ENCODE data around the gene DCAF11.

Gene DCAF11

DNA sequence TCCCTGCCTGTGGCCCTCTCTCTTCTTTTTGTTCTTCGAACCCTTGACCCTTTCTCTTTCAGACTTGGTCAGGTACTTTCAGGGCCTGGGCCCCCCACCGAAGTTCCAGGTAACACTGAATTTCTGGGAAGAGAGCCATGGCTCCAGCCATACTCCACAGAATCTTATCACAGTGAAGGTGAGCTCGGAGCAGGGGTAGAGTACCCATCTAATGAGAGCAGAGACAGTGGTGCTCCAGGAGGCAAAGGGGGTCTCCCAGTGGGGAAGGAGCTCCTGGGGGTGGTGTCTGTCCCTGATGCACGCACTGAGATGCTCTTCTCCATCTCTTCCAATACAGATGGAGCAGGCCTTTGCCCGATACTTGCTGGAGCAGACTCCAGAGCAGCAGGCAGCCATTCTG lies 51.2 kb downstream of the DCAF11 start:
- DNase-seq = no peak

DNA sequence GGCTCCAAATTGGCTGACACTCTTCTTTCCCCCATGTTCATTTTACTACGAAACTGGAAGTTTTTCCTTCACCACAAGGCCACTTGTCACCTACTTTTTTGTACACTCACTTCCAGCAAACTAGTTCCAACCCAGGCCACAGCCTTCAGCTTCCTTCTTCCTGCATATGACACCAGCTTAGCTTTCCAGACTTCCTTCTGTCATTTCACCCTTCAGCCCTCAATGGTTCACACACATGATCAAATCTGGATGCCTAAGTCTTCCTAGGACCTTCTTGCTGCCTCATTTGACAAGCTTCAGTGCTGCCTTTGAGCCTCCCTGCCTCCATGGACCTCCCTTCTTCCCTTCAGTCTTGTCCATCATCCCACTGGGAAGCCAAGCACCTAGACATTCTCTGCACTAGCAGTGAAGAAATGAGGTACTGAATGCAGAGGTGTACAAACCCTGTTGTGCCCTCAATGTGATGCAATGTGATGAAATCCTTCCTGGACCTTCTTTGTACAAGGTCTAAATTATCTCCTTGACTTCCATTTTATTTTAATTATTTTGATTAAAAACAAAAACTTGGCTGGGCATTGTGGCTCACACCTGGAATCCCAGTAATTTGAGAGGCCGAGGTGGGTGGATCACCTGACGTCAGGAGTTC lies 53.0 kb downstream of the DCAF11 start:
- no peak for DNase-seq

DNA sequence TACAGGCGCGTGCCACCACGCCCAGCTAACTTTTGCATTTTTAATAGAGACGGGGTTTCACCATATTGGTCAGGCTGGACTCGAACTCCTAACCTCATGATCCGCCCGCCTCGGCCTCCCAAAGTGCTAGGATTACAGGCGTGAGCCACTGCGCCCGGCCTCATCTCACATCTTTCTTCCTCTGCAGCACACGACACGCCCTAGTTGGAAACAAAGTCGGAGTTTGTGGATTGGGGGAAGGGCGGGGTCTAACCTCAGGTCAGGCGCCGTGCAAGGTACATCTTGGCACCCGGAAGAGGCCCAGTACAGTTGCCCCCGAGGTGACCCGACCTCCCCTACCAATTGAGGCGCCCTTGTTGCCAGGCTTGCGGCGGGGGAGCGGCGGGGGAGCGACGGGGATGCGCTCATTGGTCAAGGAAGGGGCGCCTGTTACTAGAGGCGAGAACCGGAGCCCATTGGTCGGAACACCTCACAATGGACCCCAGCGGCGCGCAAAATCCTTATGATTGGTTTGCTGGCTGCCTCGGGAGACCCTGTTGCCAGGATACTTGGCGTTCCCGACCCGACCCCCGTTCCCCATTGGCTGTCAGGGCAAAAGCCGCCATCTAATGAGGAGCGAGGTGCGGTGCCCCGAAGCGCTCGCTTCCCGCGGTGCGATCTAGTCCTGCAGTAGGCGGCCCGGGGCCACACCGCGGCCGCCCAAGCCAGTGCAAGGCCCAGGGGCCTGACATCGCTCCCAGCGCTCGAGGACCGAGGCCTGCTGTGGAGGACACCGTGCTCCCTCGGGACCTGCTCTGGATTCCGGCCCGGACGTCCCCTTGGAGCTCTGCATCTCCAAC lies 57.1 kb downstream of the DCAF11 start, which contains the start of gene REC8:
Gene REC8 (plus strand): TSS at position 659 of the 839 bp plus-strand sequence. CDS start 473 bp downstream, outside the sequence.
- DNase-seq = peak; percentile 70

DNA sequence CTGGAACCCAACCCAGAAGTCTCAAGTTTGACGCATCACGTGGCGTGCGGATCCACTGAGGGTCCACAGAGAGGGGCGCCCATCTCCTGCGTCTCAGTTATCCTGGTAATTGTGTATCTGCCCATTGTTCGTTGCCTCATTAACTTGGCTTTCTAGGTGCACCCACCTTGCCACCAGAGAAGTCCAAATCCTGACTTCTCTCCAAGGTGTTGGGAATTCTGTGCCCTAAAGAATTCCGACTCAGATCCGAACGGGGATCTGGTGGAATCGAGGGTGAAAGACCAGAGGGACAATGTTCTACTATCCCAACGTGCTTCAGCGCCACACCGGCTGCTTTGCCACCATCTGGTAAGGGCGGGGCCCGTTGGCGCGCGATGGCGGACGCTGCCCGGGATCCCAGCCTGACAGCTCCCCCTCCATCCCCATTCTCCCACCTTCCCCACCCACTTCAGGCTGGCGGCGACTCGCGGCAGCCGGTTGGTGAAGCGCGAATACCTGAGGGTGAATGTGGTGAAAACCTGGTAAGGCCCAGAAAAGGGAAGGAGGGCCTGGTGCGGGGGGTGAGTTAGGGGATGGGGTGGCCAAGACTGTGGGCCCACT lies 57.8 kb downstream of the DCAF11 start:
- DNase-seq = no peak

DNA sequence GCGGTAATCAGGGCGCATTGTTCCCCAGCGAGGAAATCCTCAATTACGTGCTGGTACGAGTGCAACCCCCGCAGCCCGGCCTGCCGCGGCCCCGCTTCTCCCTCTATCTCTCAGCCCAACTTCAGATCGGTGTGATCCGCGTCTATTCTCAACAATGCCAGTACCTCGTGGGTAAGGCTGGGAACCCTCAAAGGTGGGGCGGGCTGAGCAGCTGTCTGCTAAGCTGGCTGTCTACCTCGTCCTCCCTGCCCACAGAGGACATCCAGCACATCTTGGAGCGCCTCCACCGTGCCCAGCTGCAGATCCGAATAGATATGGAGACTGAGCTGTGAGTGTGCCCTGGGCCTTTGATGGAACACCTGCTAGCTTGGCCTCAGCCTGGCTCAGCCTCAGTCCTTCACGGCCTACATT lies 58.3 kb downstream of the DCAF11 start:
- DNase-seq = no peak

Data from activated CD4-positive, alpha-beta T cell treated with anti-CD3 and anti-CD28 coated beads, Interleukin-2, amount 50 U/mL, for 16 hours (primary cell).